Stimulated activated CD4-positive, alpha-beta T cell treated with anti-CD3 and anti-CD28 coated beads, TNF-alpha, amount 100 ng/mL, for 24 hours (primary cell): ENCODE data around the gene ZSWIM6.

Experiments used
- DNase-seq, 3 experiments: peaks; one replicate each; pipeline ENCODE4 v3.0.0-alpha.2; 2020; ENCODE audit warnings: low read depth in 3 of 3

Gene ZSWIM6

GRCh38 chr5:61307191-61307590 is 24.9 kb upstream of the ZSWIM6 start:
- DNase-seq = no peak

- no peak for DNase-seq
Observed at GRCh38 chr5:61307611-61308010, 24.4 kb upstream of the ZSWIM6 start.

GRCh38 chr5:61308712-61309111 is 23.3 kb upstream of the ZSWIM6 start:
- no peak for DNase-seq

GRCh38 chr5:61309115-61309514 is 22.9 kb upstream of the ZSWIM6 start:
- DNase-seq = no peak

GRCh38 chr5:61311056-61311610 is 20.9 kb upstream of the ZSWIM6 start:
- DNase-seq = no peak

- no peak for DNase-seq
Observed at GRCh38 chr5:61311836-61312808, 19.9 kb upstream of the ZSWIM6 start.

GRCh38 chr5:61313960-61314681 is 17.9 kb upstream of the ZSWIM6 start:
- no peak for DNase-seq

- DNase-seq = no peak
Observed at GRCh38 chr5:61318376-61318775, 13.7 kb upstream of the ZSWIM6 start.

- DNase-seq = no peak
Observed at GRCh38 chr5:61319388-61320146, 12.5 kb upstream of the ZSWIM6 start.

GRCh38 chr5:61320860-61321259 is 11.2 kb upstream of the ZSWIM6 start:
- no peak for DNase-seq

- no peak for DNase-seq
Observed at GRCh38 chr5:61321669-61322068, 10.4 kb upstream of the ZSWIM6 start.

GRCh38 chr5:61322738-61323725 is 9.0 kb upstream of the ZSWIM6 start:
- DNase-seq = no peak

- no peak for DNase-seq
Observed at GRCh38 chr5:61327760-61328753, 4.0 kb upstream of the ZSWIM6 start.

GRCh38 chr5:61328791-61329549 is 3.1 kb upstream of the ZSWIM6 start:
- no peak for DNase-seq

GRCh38 chr5:61329550-61330128 is 2.4 kb upstream of the ZSWIM6 start:
- DNase-seq = no peak

GRCh38 chr5:61330341-61330844 is 1.7 kb upstream of the ZSWIM6 start:
- no peak for DNase-seq

- DNase-seq = peak; percentile 24 to 67 (median 40)
Observed at GRCh38 chr5:61330845-61331406, 1.1 kb upstream of the ZSWIM6 start.

GRCh38 chr5:61332358-61332749 is 296 bp downstream of the ZSWIM6 start:
- peak in 1 of 3 experiments; percentile 39 for DNase-seq
